ENCODE data around the gene WWTR1.

WWTR1 gene

GRCh38 chr3:149589332-149589731 lies 68.5 kb downstream of the WWTR1 start:
- DNase-seq = no peak

- peak; percentile 34 for DNase-seq
Observed at GRCh38 chr3:149588909-149589308, 68.9 kb downstream of the WWTR1 start.

- DNase-seq = no peak
Observed at GRCh38 chr3:149587383-149587782, 70.4 kb downstream of the WWTR1 start.

GRCh38 chr3:149586871-149587270 lies 71.0 kb downstream of the WWTR1 start:
- no peak for DNase-seq

- no peak for DNase-seq
Observed at GRCh38 chr3:149585401-149585726, 72.5 kb downstream of the WWTR1 start.

GRCh38 chr3:149583921-149584635 lies 73.7 kb downstream of the WWTR1 start:
- no peak for DNase-seq

GRCh38 chr3:149582395-149582794 lies 75.4 kb downstream of the WWTR1 start:
- no peak for DNase-seq

GRCh38 chr3:149581681-149582370 lies 76.0 kb downstream of the WWTR1 start:
- DNase-seq = peak; percentile 11

- no peak for DNase-seq
Observed at GRCh38 chr3:149581248-149581647, 76.6 kb downstream of the WWTR1 start.

- no peak for DNase-seq
Observed at GRCh38 chr3:149579838-149580542, 77.8 kb downstream of the WWTR1 start.

GRCh38 chr3:149579161-149579560 lies 78.7 kb downstream of the WWTR1 start:
- no peak for DNase-seq

GRCh38 chr3:149577801-149578200 lies 80.0 kb downstream of the WWTR1 start:
- no peak for DNase-seq

- no peak for DNase-seq
Observed at GRCh38 chr3:149575961-149576564, 81.8 kb downstream of the WWTR1 start.

GRCh38 chr3:149575213-149575960 lies 82.4 kb downstream of the WWTR1 start:
- no peak for DNase-seq

GRCh38 chr3:149572796-149573414 lies 84.9 kb downstream of the WWTR1 start:
- no peak for DNase-seq

GRCh38 chr3:149571381-149571780 lies 86.4 kb downstream of the WWTR1 start:
- DNase-seq = no peak

- DNase-seq = no peak
Observed at GRCh38 chr3:149570016-149570415, 87.8 kb downstream of the WWTR1 start.

GRCh38 chr3:149567381-149567780 lies 90.4 kb downstream of the WWTR1 start:
- no peak for DNase-seq

- DNase-seq = no peak
Observed at GRCh38 chr3:149566292-149566975, 91.4 kb downstream of the WWTR1 start.

- DNase-seq = no peak
Observed at GRCh38 chr3:149564079-149564478, 93.7 kb downstream of the WWTR1 start.

GRCh38 chr3:149563114-149563513 lies 94.7 kb downstream of the WWTR1 start:
- DNase-seq = no peak

- no peak for DNase-seq
Observed at GRCh38 chr3:149560617-149561016, 97.2 kb downstream of the WWTR1 start.

Data from NCI-H82 (cell line).